ENCODE measurements around the gene UXS1.

The UXS1 gene

GRCh38 chr2:106054880-106055655 is 139.0 kb downstream of the UXS1 start:
- DNase-seq (ENCODE audit: insufficient read length, low spot score) (no peak), FAIRE-seq (no peak)

GRCh38 chr2:106054321-106054720 is 139.8 kb downstream of the UXS1 start:
- FAIRE-seq (no peak), DNase-seq (ENCODE audit: insufficient read length, low spot score) (no peak)

GRCh38 chr2:106053581-106053980 is 140.5 kb downstream of the UXS1 start:
- FAIRE-seq (no peak), DNase-seq (ENCODE audit: insufficient read length, low spot score) (no peak)

GRCh38 chr2:106053116-106053515 is 141.0 kb downstream of the UXS1 start:
- DNase-seq (ENCODE audit: insufficient read length, low spot score) (peak; percentile 71), FAIRE-seq (peak; percentile 44)

GRCh38 chr2:106044859-106045258 is 149.2 kb downstream of the UXS1 start:
- FAIRE-seq (no peak), DNase-seq (ENCODE audit: insufficient read length, low spot score) (no peak)

GRCh38 chr2:106044021-106044420 is 150.1 kb downstream of the UXS1 start:
- no peak for FAIRE-seq

More at GRCh38 chr2:106044021-106044420, 150.1 kb downstream of the UXS1 start:
- DNase-seq (ENCODE audit: insufficient read length, low spot score): no peak
